Loucy (cell line): ENCODE measurements around the gene FFAR4.

Experiments used
- EZH2phosphoT487 ChIP-seq: fragments of 200-600 bp; IDR thresholded peaks from 2 replicates; pipeline ENCODE4 v1.6.1; 2018; ENCODE audit warnings: antibody characterized with exemption, mild to moderate bottlenecking, moderate library complexity, borderline replicate concordance
- TF ChIP-seq, protein P1 (sequence below): fragments of 200-600 bp; sonication (generic); conservative IDR thresholded peaks from 2 replicates; pipeline ENCODE4 v1.5.1; 2014; ENCODE audit warnings: mild to moderate bottlenecking, antibody characterized with exemption, low read length

DNA sequence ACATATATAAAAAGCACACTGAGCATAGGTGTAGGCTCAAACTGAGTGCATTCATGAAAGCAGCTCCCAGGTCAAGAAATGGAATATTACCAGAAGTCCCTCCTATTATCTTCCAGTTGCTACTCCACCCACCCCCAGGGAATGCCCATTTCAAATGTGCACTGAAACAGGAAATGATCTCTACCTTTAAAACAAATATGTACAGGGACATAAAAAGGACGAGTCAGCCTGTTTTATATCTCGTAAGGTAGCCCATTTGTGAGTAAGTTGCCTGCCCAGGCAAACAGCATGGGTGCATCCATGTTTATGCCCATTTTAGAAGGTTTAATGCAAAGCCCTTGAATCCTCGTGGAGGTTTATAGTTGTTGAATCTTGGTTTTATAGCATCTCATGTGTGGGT, 10.4 kb downstream of the FFAR4 start:
- TF ChIP-seq, protein P1, sequence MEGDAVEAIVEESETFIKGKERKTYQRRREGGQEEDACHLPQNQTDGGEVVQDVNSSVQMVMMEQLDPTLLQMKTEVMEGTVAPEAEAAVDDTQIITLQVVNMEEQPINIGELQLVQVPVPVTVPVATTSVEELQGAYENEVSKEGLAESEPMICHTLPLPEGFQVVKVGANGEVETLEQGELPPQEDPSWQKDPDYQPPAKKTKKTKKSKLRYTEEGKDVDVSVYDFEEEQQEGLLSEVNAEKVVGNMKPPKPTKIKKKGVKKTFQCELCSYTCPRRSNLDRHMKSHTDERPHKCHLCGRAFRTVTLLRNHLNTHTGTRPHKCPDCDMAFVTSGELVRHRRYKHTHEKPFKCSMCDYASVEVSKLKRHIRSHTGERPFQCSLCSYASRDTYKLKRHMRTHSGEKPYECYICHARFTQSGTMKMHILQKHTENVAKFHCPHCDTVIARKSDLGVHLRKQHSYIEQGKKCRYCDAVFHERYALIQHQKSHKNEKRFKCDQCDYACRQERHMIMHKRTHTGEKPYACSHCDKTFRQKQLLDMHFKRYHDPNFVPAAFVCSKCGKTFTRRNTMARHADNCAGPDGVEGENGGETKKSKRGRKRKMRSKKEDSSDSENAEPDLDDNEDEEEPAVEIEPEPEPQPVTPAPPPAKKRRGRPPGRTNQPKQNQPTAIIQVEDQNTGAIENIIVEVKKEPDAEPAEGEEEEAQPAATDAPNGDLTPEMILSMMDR, result no peak
- TF ChIP-seq EZH2phosphoT487, result no peak
